Uterus (tissue), 4 donors: ENCODE data around the gene OPRPN. TPM values are rescaled to one million over a fixed set of nuclear protein-coding genes. Genes with fewer than 3 reads are reported as not detected.

ENCODE experiments used
- DNase-seq, 2 donors: peaks; one replicate each; pipeline ENCODE4 v3.0.0-alpha.2; 2019 to 2020
- H3K27ac ChIP-seq, 2 donors: fragments of 200-600 bp; sonication (generic); 1 replicate in 1 of 2; 2 replicates in 1 of 2; pipeline ENCODE4 v1.5.1; 2016 to 2018
- H3K27me3 ChIP-seq, 2 donors: fragments of 200-600 bp; sonication (generic); one replicate each; pipeline ENCODE4 v1.5.1; 2018 to 2019; ENCODE audit warnings: control low read depth in 1 of 2
- H3K36me3 ChIP-seq, 2 donors: fragments of 200-600 bp; sonication (generic); one replicate each; pipeline ENCODE4 v1.5.1; 2019; ENCODE audit warnings: control low read depth in 1 of 2
- H3K4me1 ChIP-seq, 2 donors: fragments of 200-600 bp; sonication (generic); one replicate each; pipeline ENCODE4 v1.5.1; 2018 to 2019; ENCODE audit warnings: control low read depth in 1 of 2
- H3K4me3 ChIP-seq, 2 donors: fragments of 200-600 bp; sonication (generic); 1 replicate in 1 of 2; 2 replicates in 1 of 2; pipeline ENCODE4 v1.5.1; 2018 to 2019; ENCODE audit warnings: mild to moderate bottlenecking in 1 of 2
- H3K9me3 ChIP-seq, 2 donors: fragments of 200-600 bp; sonication (generic); one replicate each; pipeline ENCODE4 v1.5.1; 2019; ENCODE audit warnings: control low read depth in 1 of 2
- POLR2A ChIP-seq, 2 donors: fragments of 450-650 bp; IDR thresholded peaks; one replicate each; pipeline ENCODE4 v1.6.1; 2016; ENCODE audit warnings: antibody characterized with exemption in 2 of 2, mild to moderate bottlenecking in 1 of 2, moderate library complexity in 1 of 2
- intact Hi-C: fragments of 100-400 bp; cut with DNase I; formaldehyde crosslinking; loops from one replicate; pipeline ENCODE4 v1.15.1; 2023; ENCODE audit warnings: low total_unique reads
- total RNA-seq, 4 donors: library from RNA; depleted of rRNA in 3 of 4; stranded (reverse); fragments of >200 nt in 3 of 4; gene quantifications; one replicate each; pipeline versions ENCODE4 v1.1.0 to v1.2.4, GENCODE V29; 2014 to 2023
- TF ChIP-seq, protein P1 (sequence below), 4 experiments: fragments of 200-600 bp in 2 of 4; fragments of 450-650 bp in 2 of 4; sonication (generic) in 2 of 4; IDR thresholded peaks; one replicate each; pipeline ENCODE4 v1.5.1; 2016 to 2019; ENCODE audit warnings: antibody characterized with exemption in 4 of 4, mild to moderate bottlenecking in 2 of 4, moderate library complexity in 1 of 4
- donor health status: DM: yes; HTN: yes; CAD: no.

Gene OPRPN
- total RNA-seq, 4 donors from 2014 or later: not detected

DNA sequence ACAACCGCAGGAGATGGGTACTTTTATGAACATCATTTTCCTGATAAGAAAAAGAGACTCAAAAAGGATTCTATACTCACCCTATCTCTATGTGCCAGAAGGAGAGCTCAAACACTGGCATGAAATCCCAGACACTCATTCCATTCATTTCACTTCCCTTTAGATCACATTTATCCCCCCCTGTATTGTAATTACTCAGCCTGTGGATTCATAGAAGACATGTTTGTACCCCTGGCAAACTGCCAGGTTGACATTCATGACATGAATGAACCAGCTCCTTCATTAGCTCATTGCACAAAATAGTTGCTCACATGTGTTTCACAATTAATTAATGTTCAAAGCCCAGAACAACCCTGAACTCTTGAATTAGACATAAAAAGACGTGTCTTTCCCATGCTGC lies 32.3 kb upstream of the OPRPN start:
- no peaks in the 10 kb centered on the region for H3K4me1 ChIP-seq
- no peak overlapping the region for H3K4me3 ChIP-seq
- no peaks in the 10 kb centered on the region for H3K9me3 ChIP-seq
- H3K27me3 ChIP-seq: no peaks in the 10 kb centered on the region
- no peak overlapping the region for H3K27ac ChIP-seq
- intact Hi-C loops: no loop called here
- no peak for DNase-seq
- H3K36me3 ChIP-seq: no peaks in the 10 kb centered on the region
- TF ChIP-seq, protein P1, sequence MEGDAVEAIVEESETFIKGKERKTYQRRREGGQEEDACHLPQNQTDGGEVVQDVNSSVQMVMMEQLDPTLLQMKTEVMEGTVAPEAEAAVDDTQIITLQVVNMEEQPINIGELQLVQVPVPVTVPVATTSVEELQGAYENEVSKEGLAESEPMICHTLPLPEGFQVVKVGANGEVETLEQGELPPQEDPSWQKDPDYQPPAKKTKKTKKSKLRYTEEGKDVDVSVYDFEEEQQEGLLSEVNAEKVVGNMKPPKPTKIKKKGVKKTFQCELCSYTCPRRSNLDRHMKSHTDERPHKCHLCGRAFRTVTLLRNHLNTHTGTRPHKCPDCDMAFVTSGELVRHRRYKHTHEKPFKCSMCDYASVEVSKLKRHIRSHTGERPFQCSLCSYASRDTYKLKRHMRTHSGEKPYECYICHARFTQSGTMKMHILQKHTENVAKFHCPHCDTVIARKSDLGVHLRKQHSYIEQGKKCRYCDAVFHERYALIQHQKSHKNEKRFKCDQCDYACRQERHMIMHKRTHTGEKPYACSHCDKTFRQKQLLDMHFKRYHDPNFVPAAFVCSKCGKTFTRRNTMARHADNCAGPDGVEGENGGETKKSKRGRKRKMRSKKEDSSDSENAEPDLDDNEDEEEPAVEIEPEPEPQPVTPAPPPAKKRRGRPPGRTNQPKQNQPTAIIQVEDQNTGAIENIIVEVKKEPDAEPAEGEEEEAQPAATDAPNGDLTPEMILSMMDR (IDR thresholded peaks at IDR 0.05): no peak
- no peak for TF ChIP-seq POLR2A (IDR thresholded peaks at IDR 0.05)

DNA sequence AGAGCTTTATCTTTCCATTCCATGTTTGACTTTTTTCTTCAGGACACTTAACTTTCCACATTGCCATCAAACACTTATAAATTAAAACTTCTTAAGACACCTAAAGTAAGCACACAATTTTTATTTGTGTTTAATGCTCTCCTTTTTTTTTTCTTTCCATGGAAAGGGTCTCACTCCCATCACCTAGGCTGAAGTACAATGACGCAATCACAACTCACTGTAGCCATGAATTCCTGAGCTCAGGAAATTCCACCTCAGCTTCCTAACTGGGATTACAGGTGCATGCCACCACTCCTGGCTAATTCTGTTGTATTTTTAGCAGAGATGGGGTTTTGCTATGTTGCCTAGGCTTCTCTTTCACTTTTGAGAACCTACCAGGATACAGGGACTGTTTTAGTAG lies 29.9 kb upstream of the OPRPN start:
- H3K4me1 ChIP-seq: no peaks in the 10 kb centered on the region
- DNase-seq: no peak
- H3K9me3 ChIP-seq: no peaks in the 10 kb centered on the region
- intact Hi-C loops: no loop called here
- no peak overlapping the region for H3K4me3 ChIP-seq
- H3K27ac ChIP-seq: no peak overlapping the region
- TF ChIP-seq POLR2A (IDR thresholded peaks at IDR 0.05): no peak
- TF ChIP-seq, protein P1 (IDR thresholded peaks at IDR 0.05): no peak
- H3K27me3 ChIP-seq: no peaks in the 10 kb centered on the region
- no peaks in the 10 kb centered on the region for H3K36me3 ChIP-seq

DNA sequence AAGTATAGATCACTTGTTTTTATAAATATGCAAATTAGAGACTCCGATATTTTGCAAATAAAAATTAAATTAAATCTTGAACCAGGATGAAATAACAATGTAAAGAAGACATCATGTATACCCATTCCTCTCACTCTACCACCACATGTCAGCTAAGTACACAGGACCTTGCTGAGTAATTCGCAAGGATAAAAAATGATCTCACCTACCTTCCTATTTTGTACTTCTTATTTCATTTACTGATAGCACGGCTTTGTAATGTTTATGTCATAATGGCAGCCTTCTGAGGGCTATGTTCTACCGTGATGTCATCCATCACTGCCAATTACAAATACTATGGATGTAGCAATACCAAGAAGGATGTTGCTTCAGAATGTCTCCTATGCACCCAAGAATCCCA lies 25.8 kb upstream of the OPRPN start:
- intact Hi-C loops: no loop called here
- no peak for DNase-seq
- H3K27me3 ChIP-seq: no peaks in the 10 kb centered on the region
- no peaks in the 10 kb centered on the region for H3K9me3 ChIP-seq
- TF ChIP-seq, protein P1 (IDR thresholded peaks at IDR 0.05): no peak
- TF ChIP-seq POLR2A (IDR thresholded peaks at IDR 0.05): no peak
- no peaks in the 10 kb centered on the region for H3K36me3 ChIP-seq
- H3K4me3 ChIP-seq: no peak overlapping the region
- H3K4me1 ChIP-seq: no peaks in the 10 kb centered on the region
- no peak overlapping the region for H3K27ac ChIP-seq

- Histone ChIP-seq H3K9me3 (no peaks in the 10 kb centered on the region), H3K36me3 (no peaks in the 10 kb centered on the region), H3K27ac (no peak overlapping the region), H3K4me3 (no peak overlapping the region), H3K4me1 (no peaks in the 10 kb centered on the region), H3K27me3 (no peaks in the 10 kb centered on the region)
- intact Hi-C loops: no loop called here
- no peak for TF ChIP-seq POLR2A (IDR thresholded peaks at IDR 0.05)
- TF ChIP-seq, protein P1 (IDR thresholded peaks at IDR 0.05): no peak
- no peak for DNase-seq
Observed at GRCh38 chr4:70372760-70373159, 25.0 kb upstream of the OPRPN start.

DNA sequence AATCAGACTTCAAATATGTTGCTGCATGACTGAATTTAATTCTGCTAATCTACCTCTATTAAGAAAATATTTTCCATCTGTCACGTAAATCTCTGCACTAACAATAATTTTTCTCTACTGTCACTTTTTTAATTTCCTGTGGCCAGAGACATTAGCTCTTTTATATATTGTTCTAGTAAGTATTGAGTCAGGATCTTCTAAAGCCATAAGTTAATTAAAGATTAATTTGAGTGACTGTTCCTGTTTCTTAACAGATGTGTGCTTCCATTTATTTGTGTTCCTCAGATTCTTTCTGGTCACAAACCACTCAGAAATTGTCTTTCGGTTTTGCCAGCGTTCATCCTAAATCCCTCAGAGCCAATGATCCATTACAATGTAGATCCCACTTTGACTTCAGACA lies 17.2 kb upstream of the OPRPN start:
- no peaks in the 10 kb centered on the region for H3K4me1 ChIP-seq
- intact Hi-C loops: no loop called here
- no peak overlapping the region for H3K4me3 ChIP-seq
- TF ChIP-seq POLR2A (IDR thresholded peaks at IDR 0.05): no peak
- TF ChIP-seq, protein P1 (IDR thresholded peaks at IDR 0.05): no peak
- DNase-seq: no peak
- no peaks in the 10 kb centered on the region for H3K36me3 ChIP-seq
- H3K9me3 ChIP-seq: no peaks in the 10 kb centered on the region
- H3K27ac ChIP-seq: no peak overlapping the region
- H3K27me3 ChIP-seq: no peaks in the 10 kb centered on the region
